HepG2 (cell line): ENCODE data around the gene DHRS13. TPM values are rescaled to one million over a fixed set of nuclear protein-coding genes. Genes with fewer than 3 reads are reported as not detected.

Experiments used
- ELF3 ChIP-seq: IDR thresholded peaks from 2 replicates; pipeline ENCODE4 v1.6.1; 2016; ENCODE audit warnings: missing genetic modification reagents, missing compliant biosample characterization
- GABPB1 ChIP-seq: IDR thresholded peaks from 2 replicates; pipeline ENCODE4 v1.6.1; 2016; ENCODE audit warnings: mild to moderate bottlenecking, missing genetic modification reagents, moderate library complexity, missing compliant biosample characterization
- GFI1 ChIP-seq: sonication (generic); formaldehyde crosslinking; IDR thresholded peaks from 2 replicates; pipeline ENCODE4 v1.5.0; 2020; ENCODE audit warnings: missing genetic modification reagents, mild to moderate bottlenecking, borderline replicate concordance
- MATR3 ChIP-seq: sonication (generic); formaldehyde crosslinking; IDR thresholded peaks from 2 replicates; pipeline ENCODE4 v1.4.0; 2020; ENCODE audit warnings: missing genetic modification reagents
- NFRKB ChIP-seq: fragments of 450-650 bp; IDR thresholded peaks from 2 replicates; pipeline ENCODE4 v1.6.1; 2017
- SAFB2 ChIP-seq: sonication (generic); formaldehyde crosslinking; IDR thresholded peaks from 2 replicates; pipeline ENCODE4 v1.5.1; 2020; ENCODE audit warnings: missing genetic modification reagents, low read depth, mild to moderate bottlenecking, borderline replicate concordance
- SALL1 ChIP-seq: sonication (generic); formaldehyde crosslinking; IDR thresholded peaks from 2 replicates; pipeline ENCODE4 v1.8.0; 2022; ENCODE audit warnings: mild to moderate bottlenecking, missing genetic modification reagents
- ZNF431 ChIP-seq: sonication (generic); formaldehyde crosslinking; IDR thresholded peaks from 2 replicates; pipeline ENCODE4 v1.9.0; 2022; ENCODE audit warnings: missing genetic modification reagents, low read depth, mild to moderate bottlenecking, borderline replicate concordance
- ZNF709 ChIP-seq: sonication (generic); formaldehyde crosslinking; IDR thresholded peaks from 2 replicates; pipeline ENCODE4 v1.5.0; 2020; ENCODE audit warnings: mild to moderate bottlenecking, missing genetic modification reagents
- ZNF749 ChIP-seq: sonication (generic); formaldehyde crosslinking; IDR thresholded peaks from 2 replicates; pipeline ENCODE4 v1.8.0; 2022; ENCODE audit warnings: mild to moderate bottlenecking, missing genetic modification reagents, moderate library complexity, borderline replicate concordance
- ZSCAN21 ChIP-seq: sonication (generic); formaldehyde crosslinking; IDR thresholded peaks from 2 replicates; pipeline ENCODE4 v1.8.0; 2022; ENCODE audit warnings: mild to moderate bottlenecking, missing genetic modification reagents, moderate library complexity, borderline replicate concordance
- polyA plus RNA-seq, 8 experiments: library from polyadenylated mRNA; depleted of rRNA in 3 of 8; stranded (reverse) in 7 of 8; unstranded in 1 of 8; fragments of >200 nt; fragmentation: Illumina TruSeq in 4 of 8; extraction: Trizol in 4 of 8; gene quantifications; 2 replicates each; pipeline versions ENCODE4 v1.2.1 to v1.2.3, GENCODE V29; 2011 to 2016; ENCODE audit warnings: low read depth in 4 of 8, missing spikeins in 1 of 8, mixed read lengths in 1 of 8; ENCODE audit not compliant: insufficient read depth in 1 of 8
- total RNA-seq, 5 experiments: library from RNA; depleted of rRNA; stranded (reverse); fragments of >200 nt; fragmentation: Illumina TruSeq; extraction: Trizol; gene quantifications; 2 replicates each; pipeline ENCODE4 v1.2.3, GENCODE V29; 2016; ENCODE audit warnings: low read depth in 1 of 5
- TF ChIP-seq, protein P1 (sequence below): sonication (generic); formaldehyde crosslinking; IDR thresholded peaks from 2 replicates; pipeline ENCODE4 v1.4.0; 2020; ENCODE audit warnings: mild to moderate bottlenecking, missing genetic modification reagents
- TF ChIP-seq, protein P2 (sequence below): IDR thresholded peaks from 2 replicates; pipeline ENCODE4 v1.6.1; 2016; ENCODE audit warnings: mild to moderate bottlenecking
- TF ChIP-seq, protein P3 (sequence below): sonication (generic); formaldehyde crosslinking; IDR thresholded peaks from 2 replicates; pipeline ENCODE4 v1.5.0; 2020; ENCODE audit warnings: mild to moderate bottlenecking, missing genetic modification reagents, borderline replicate concordance
- TF ChIP-seq, protein P4 (sequence below): sonication (generic); formaldehyde crosslinking; IDR thresholded peaks from 2 replicates; pipeline ENCODE4 v1.8.0; 2022; ENCODE audit warnings: missing genetic modification reagents, mild to moderate bottlenecking, moderate library complexity, borderline replicate concordance

Gene DHRS13
- total and polyA plus RNA-seq, 2 of the 13 experiments (the other 11 are each of a cell fraction or from before 2014, with no cell fraction given): 11.8 to 12.6 TPM

DNA sequence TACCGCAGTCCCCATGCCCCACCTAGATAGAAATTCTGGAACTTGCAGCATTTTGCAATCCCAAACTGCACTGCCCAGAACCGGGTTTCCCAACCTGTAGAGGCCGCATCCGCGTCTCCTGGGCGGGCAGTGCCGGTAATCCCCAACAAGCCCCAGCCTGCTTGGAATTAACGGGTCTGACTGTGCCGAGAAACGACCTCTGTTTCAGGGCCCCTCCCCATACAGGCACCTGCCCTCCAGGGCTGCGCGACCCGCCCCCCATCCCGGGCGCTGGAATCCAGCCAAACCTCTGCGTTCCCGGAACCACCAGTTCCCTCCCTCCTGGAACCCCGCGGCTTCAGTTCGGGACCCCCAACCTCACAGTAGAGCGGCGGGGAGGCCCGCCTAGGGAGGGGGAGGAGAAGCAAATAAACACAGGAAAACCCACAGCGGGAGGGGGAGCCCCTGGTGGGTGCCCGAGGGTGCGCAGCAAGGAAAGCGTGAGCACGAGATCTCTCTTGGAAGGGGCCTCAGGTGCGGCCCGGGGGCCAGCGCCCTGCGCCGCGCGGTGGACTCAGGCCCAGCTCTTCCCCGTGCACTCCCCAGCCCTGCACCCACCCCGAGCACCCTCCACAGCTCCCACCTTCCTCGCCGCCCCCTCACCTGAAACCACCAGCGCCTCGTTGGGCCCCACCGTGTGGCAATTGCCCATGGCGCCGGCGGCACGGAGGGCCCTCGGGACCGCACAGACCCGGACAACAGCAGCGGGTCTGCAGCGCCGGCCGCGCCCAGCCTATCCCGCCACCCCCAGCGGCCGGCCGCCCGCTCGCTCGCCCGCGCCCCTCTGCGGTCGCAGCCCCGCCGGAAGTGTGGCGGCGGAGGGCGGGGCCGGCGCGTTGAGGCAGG lies 5.8 kb downstream of the DHRS13 start, which contains the start of gene FLOT2 (continued):
- TF ChIP-seq ZNF709 (CRISPR knock-in tag) (peak; percentile 76; the same call in 1 of the 2 replicates), SAFB2 (CRISPR knock-in tag) (peak; percentile 87; the same call in 1 of the 2 replicates), ZSCAN21 (peak; percentile 66), MATR3 (CRISPR knock-in tag) (no peak), GFI1 (CRISPR knock-in tag) (peak; percentile 40; the same call in 1 of the 2 replicates), GABPB1 (CRISPR knock-in tag) (peak; percentile 89), ZNF749 (CRISPR knock-in tag) (peak; percentile 77), SALL1 (CRISPR knock-in tag) (0 out of 2 replicates have a peak, but pooled peaks have one; percentile 6), ZNF431 (CRISPR knock-in tag) (0 out of 2 replicates have a peak, but pooled peaks have one; percentile 58), ELF3 (CRISPR knock-in tag) (peak; percentile 42; the same call in 1 of the 2 replicates), NFRKB (no peak)
- TF ChIP-seq, protein P1, sequence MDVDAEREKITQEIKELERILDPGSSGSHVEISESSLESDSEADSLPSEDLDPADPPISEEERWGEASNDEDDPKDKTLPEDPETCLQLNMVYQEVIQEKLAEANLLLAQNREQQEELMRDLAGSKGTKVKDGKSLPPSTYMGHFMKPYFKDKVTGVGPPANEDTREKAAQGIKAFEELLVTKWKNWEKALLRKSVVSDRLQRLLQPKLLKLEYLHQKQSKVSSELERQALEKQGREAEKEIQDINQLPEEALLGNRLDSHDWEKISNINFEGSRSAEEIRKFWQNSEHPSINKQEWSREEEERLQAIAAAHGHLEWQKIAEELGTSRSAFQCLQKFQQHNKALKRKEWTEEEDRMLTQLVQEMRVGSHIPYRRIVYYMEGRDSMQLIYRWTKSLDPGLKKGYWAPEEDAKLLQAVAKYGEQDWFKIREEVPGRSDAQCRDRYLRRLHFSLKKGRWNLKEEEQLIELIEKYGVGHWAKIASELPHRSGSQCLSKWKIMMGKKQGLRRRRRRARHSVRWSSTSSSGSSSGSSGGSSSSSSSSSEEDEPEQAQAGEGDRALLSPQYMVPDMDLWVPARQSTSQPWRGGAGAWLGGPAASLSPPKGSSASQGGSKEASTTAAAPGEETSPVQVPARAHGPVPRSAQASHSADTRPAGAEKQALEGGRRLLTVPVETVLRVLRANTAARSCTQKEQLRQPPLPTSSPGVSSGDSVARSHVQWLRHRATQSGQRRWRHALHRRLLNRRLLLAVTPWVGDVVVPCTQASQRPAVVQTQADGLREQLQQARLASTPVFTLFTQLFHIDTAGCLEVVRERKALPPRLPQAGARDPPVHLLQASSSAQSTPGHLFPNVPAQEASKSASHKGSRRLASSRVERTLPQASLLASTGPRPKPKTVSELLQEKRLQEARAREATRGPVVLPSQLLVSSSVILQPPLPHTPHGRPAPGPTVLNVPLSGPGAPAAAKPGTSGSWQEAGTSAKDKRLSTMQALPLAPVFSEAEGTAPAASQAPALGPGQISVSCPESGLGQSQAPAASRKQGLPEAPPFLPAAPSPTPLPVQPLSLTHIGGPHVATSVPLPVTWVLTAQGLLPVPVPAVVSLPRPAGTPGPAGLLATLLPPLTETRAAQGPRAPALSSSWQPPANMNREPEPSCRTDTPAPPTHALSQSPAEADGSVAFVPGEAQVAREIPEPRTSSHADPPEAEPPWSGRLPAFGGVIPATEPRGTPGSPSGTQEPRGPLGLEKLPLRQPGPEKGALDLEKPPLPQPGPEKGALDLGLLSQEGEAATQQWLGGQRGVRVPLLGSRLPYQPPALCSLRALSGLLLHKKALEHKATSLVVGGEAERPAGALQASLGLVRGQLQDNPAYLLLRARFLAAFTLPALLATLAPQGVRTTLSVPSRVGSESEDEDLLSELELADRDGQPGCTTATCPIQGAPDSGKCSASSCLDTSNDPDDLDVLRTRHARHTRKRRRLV (CRISPR knock-in tag): no peak
- TF ChIP-seq, protein P2, sequence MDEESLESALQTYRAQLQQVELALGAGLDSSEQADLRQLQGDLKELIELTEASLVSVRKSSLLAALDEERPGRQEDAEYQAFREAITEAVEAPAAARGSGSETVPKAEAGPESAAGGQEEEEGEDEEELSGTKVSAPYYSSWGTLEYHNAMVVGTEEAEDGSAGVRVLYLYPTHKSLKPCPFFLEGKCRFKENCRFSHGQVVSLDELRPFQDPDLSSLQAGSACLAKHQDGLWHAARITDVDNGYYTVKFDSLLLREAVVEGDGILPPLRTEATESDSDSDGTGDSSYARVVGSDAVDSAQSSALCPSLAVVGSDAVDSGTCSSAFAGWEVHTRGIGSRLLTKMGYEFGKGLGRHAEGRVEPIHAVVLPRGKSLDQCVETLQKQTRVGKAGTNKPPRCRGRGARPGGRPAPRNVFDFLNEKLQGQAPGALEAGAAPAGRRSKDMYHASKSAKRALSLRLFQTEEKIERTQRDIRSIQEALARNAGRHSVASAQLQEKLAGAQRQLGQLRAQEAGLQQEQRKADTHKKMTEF (CRISPR knock-in tag): peak; percentile 58; the same call in 1 of the 2 replicates
- TF ChIP-seq, protein P3, sequence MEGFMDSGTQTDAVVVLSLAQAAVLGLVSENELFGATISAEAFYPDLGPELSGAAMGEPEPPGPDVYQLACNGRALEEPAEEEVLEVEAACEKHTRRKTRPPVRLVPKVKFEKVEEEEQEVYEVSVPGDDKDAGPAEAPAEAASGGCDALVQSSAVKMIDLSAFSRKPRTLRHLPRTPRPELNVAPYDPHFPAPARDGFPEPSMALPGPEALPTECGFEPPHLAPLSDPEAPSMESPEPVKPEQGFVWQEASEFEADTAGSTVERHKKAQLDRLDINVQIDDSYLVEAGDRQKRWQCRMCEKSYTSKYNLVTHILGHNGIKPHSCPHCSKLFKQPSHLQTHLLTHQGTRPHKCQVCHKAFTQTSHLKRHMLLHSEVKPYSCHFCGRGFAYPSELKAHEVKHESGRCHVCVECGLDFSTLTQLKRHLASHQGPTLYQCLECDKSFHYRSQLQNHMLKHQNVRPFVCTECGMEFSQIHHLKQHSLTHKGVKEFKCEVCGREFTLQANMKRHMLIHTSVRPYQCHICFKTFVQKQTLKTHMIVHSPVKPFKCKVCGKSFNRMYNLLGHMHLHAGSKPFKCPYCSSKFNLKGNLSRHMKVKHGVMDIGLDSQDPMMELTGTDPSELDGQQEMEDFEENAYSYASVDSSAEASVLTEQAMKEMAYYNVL (CRISPR knock-in tag): 0 out of 2 replicates have a peak, but pooled peaks have one; percentile 15
- TF ChIP-seq, protein P4, sequence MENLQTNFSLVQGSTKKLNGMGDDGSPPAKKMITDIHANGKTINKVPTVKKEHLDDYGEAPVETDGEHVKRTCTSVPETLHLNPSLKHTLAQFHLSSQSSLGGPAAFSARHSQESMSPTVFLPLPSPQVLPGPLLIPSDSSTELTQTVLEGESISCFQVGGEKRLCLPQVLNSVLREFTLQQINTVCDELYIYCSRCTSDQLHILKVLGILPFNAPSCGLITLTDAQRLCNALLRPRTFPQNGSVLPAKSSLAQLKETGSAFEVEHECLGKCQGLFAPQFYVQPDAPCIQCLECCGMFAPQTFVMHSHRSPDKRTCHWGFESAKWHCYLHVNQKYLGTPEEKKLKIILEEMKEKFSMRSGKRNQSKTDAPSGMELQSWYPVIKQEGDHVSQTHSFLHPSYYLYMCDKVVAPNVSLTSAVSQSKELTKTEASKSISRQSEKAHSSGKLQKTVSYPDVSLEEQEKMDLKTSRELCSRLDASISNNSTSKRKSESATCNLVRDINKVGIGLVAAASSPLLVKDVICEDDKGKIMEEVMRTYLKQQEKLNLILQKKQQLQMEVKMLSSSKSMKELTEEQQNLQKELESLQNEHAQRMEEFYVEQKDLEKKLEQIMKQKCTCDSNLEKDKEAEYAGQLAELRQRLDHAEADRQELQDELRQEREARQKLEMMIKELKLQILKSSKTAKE (CRISPR knock-in tag): peak; percentile 35; the same call in 1 of the 2 replicates
